A204.1 (cell line): ENCODE data around the gene RSPH10B2.
"Not testable (repeated sequence)": the region's sequence is repeated elsewhere in the genome, so short reads cannot be mapped to it uniquely, and the experiment has no call there.

Experiments
- FAIRE-seq: peaks from 2 replicates; lab custom pipeline; 2012; peaks lifted over from hg19 to GRCh38; lab: Jason Lieb, UNC

The RSPH10B2 gene

DNA sequence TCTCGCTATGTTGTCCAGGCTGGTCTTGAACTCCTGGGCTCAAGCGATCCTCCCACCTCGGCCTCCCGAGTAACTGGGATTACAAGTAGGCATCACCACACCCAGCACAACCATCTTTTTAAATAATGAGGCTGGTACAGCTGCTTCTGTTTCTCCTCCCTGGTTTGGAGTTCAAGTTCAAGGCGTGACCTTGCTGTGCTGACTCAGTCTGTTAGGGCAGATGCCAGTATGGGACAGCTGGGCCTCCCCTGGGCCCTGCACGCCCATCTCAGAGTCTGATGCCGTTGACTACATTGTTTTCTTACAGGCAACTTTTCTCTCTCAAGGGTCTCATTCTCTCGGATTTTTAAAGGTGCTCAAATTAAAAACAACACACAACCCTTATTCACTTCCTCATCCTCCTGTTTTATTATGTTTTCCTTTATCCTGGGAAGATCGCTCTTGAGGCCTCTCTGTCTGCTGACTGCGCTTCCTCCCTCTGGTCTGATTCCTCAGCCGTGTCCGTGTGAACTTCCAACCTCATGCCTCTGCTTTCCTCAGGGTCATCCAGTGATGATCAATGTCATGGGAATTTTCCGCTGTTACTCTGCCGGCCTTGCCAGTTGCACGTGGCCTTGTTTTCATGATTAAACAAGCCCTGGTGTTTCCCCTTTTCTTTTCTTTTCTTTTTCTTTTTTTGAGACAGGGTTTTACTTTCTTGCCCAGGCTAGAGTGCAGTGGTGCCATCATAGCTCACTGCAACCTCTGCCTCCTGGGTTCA, 38.4 kb downstream of the RSPH10B2 start:
- not testable (repeated sequence) for FAIRE-seq

DNA sequence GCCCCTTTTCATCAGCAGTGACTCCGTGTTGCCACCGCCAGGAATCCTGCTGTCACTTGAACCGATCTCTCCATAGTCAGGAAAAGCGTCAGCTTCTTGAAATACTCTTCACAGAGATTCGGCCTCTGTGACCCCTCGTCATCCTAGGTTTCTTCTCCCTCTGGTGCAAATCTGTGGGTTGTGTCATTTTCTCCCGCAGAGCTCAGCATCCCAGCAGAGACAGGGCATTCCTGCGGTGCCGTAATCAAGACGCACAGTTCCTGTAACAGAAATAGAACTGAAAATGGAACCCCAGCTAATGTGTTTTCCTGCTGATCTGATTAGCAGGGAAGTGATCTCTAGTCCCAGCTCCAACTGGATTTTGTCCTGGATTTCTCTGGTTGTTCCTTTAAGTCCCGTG, 40.4 kb downstream of the RSPH10B2 start:
- not testable (repeated sequence) for FAIRE-seq

DNA sequence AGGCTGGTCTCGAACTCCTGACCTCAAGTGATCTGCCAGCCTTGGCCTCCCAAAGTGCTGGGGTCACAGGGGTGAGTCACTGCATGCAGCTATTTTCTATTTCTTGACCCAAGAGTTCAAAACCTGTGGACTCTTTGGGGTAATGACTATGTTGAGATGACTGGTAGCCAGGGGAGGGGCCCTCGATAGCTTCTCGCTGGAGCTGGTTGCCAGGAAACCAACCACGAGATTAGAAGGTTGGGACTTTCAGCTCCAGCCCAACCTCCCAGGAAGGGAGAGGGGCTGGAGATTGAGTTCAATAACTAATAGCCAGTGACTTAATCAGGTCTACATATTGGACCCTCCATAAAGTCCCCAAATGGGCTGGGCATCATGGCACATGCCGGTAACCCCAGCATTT, 43.3 kb downstream of the RSPH10B2 start:
- not testable (repeated sequence) for FAIRE-seq

DNA sequence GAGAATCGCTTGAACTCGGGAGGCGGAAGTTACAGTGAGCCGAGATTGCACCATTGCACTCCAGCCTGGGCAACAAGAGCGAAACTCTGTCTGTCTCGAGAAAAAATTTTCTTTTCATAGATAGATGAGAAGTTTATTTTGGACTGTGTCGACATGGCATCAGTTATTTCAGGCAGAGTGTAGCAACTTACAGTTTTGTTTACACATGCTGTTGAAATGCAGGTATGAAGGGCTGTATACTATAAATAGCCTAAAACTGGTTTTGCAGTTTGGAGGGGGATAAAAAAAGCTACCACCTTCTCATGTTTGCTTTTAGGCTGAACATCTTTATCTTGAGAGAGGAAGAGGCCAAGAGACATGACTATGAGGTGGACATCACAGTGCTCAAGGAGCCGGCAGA, 44.1 kb downstream of the RSPH10B2 start:
- FAIRE-seq = not testable (repeated sequence)

DNA sequence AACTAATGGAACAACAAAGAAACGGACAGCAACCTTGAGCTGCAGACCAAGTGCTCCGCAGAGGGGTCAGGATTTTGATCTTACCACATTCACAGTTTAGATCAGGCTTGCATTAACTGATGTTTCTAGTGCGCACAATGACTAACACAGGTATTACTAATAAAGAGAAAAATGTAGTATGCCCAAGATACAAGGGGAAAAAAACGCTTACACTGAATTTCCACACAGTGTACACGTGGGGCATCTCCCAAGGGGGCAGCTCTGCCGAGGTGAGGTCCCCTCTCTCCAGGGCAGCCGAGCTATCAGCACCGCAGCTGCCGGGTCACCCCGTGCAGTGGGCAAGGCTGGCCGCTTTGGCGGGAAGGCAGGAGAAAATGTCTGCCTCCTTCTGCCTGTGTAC, 46.0 kb downstream of the RSPH10B2 start:
- FAIRE-seq = not testable (repeated sequence)

DNA sequence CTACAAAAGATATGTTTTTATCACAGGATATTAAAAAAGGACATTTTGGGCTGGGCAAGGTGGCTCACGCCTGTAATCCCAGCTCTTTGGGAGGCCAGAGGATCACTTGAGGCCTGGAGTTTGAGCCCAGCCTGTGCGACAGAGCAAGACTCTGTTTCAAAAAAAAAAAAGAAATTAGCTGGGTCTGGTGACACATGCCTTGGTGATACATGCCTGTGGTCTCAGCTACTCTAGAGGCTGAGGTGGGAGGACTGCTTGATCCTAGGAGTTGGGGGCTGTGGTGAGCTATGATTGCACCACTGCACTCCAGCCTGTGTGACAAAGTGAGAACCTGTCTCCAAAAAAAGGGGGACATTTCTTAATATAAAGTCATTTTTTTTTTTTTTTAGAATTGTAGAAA, 46.4 kb downstream of the RSPH10B2 start:
- FAIRE-seq = not testable (repeated sequence)

DNA sequence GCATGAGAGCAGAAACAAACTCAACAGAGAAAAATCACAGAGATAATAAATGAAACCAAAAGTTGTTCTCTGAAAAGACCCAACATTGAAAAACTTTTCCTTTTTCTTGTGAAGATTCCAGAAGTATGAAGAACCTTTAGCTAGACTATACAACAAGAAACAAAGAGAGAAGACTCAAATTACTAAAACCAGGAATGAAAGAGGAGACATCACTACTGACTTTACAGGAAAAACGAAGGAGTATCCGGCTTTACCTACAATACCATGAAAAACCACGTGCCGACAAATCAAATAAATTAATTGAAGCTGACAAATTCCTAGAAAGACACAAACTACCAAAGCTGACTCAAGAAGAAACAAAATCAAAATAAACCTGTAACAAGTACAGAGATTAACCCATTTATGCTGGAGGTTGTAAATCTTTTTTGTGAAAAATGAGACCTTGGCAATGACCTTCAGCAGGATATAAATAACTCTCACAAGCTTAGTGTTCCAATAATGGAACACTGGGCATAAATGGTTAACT, 53.6 kb downstream of the RSPH10B2 start:
- FAIRE-seq = not testable (repeated sequence)

DNA sequence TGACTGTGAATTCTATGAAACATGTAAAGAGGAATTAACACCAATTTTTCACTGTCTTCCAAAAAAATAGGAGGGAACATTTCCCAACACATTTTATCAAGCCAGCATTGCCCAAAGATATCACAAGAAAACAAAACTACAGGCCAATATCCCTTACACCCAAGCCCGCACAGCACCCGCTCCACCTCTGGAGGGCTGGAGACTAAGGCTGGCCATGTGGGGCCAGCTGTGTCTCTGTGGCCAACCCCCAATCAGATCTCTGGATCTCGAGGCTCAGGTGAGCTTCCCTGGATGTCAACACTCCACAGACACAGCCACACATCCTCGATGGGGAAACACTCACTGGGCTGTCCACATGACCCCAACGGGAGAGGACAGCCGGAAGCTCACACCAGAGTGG, 54.1 kb downstream of the RSPH10B2 start:
- not testable (repeated sequence) for FAIRE-seq

DNA sequence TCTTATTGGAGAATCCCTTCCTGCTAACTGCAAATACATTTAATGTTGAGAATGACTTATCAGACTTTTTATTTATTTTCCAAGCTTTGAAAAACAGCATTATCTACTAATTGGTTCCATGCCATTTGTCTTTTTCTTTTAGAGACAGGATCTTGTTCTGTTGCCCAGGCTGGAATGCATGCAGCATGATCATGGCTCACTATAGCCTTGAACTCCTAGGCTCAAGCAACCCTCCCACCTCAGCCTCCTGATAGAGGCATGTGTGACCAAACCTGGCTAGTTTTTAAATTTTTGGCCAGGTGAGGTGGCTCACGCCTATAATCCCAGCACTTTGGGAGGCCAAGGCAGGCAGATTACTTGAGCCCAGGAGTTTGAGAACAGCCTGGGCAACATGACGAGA, 59.1 kb downstream of the RSPH10B2 start:
- FAIRE-seq = not testable (repeated sequence)

DNA sequence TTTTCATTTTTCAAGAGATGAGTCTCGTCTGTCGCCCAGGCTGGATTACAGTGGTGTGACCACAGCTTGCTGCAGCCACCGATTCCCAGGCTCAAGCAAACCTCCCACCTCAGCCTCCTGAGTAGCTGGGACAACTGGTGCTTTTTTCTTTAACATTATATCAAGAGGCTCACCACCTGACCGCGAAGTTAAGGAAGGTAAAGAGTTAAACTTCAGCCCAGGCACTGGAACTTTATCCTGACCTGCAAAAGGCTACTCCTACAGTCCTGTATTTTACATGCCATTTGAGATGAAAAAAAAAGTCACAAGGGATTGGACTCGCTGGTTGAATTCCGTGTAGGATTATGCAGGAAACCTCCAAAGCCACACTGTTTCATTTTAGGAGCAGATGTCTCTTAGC, 61.6 kb downstream of the RSPH10B2 start:
- FAIRE-seq = not testable (repeated sequence)

DNA sequence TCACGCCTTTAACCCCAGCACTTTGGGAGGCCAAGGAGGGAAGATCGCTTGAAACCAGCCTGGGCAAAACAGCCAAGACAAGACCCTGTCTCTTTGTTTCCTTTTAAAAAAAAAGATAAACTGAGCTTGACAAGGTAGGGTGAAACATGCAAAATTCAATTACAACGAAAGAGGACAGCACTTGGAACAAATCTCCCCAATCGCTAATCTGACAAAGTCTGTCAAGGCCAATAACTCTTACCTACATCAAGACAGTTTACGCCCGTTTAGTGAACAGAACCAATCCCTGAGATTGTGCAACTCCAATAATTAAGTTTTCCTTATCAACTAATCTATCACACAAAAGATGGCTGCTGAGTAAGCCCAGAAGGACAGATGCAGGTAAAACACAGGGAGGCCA, 67.7 kb downstream of the RSPH10B2 start:
- not testable (repeated sequence) for FAIRE-seq

DNA sequence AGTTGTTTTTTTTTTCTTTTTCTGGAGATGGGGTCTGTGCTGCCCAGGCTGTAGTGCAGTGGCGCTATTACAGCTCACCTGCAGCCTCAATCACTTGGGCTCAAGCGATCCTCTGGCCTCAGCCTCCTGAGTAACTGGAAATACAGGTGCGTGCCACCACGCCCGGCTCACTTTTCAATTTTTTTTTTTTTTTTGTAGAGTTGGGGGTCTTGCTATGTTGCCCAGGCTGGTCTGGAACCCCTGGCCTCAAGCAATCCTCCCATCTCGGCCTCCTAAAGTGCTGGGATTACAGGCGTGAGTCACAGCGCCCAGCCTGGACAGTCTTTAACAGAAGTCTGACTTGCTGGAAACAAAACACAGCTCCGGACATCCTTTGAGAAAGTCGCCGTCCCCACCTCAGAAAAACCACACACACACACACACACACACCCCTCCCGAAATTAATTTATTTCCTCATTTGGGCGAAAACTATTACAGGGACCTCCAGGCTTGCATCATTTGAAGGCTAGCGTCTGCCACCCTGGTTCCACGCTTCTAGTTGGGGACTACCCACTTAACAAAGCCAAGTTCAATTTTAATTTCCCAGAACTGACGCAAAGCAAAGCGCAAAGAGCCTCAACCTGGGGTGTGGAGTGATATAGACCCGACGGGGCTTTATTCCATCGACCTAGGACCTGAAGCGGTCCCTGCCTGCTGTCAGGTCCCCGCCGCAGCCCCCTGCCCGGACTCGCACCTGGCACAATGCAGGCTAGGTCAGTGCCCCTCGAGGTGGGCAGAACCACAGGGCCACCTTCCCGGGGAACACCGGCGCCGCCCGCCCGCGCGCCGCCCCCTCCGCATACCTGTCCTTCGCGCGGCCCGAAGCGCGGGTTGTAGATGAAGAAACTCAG, 71.6 kb downstream of the RSPH10B2 start:
- FAIRE-seq = not testable (repeated sequence)

DNA sequence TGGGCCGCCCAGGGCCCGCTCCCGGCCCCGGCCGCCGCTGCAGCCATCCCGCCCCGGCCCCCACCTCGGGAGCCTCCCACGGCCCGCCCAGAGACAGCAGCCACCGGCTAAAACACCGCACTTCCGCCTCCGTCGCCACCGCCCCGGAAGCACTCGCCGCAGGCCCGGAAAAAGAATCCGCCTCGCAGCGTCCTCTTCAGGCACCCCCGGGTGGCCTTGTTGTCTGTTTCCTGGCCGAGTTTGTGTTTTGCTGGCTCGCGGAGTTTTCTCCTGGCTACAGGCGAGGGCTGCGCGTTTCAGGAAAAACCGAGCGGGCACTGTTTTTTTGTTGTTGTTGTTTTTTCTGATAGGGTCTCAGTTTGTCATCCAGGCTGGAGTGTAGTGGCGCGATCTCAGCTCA, 72.2 kb downstream of the RSPH10B2 start, which contains the start of gene CCZ1B:
Gene CCZ1B (minus strand): TSS at position 125 of the 400 bp plus-strand sequence. CDS start 78 bp downstream, at position 47.
- not testable (repeated sequence) for FAIRE-seq

DNA sequence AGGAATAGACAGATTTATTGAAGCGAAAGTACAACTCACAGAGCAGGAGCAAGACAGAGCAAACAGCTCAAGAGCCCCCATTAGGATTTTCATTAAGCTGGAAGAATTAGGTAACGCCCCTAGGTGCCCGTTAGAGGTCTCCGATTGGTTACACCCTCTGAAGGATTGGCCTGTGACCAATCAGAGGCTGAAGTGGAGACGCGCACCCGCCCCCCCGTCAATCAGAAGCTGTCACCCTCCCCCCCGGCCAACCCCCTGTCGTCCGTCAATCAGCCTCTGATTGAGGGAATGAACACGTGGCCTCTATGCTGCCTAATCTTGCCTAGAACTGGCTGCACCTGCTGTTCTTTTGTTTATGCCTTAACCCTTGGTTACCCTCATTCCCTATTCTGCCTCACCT, 73.3 kb downstream of the RSPH10B2 start:
- not testable (repeated sequence) for FAIRE-seq

DNA sequence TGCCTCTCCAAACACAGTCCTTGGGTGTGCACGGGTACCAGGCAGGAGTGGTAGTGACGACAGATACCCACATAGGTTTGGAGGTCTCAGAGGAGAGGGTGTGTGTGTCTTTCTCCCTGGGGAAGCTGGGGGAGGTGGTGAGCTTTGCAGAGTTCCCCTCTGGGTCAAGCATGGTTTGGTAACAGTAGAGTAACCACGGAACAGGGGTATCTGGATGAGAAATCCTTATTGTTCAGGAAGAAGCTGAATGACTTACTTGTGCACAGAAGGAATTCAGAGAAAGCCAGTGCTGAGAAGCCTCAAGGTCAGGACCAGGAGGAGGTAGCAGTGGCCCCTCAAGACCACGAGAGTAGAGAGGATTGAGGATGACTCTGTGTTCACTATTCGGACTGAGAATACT, 75.7 kb downstream of the RSPH10B2 start:
- not testable (repeated sequence) for FAIRE-seq

DNA sequence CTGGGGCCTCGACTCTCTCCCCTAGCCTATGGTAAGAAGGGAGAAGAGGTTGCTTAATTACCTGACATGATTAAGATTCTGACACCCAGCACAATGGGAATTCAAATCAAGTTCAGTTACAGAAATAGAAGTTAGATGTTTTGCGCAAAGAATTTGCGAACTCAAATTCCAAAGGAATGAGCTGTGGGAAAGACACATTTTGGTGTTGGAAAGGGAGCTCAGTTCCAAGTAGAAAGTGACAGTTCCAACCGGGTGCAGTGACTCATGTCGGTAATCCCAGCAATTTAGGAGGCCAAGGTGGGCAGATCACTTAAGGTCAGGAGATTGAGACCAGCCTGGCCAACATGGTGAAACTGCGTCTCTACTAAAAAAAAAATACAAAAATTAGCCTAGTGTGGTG, 76.1 kb downstream of the RSPH10B2 start:
- FAIRE-seq = not testable (repeated sequence)

DNA sequence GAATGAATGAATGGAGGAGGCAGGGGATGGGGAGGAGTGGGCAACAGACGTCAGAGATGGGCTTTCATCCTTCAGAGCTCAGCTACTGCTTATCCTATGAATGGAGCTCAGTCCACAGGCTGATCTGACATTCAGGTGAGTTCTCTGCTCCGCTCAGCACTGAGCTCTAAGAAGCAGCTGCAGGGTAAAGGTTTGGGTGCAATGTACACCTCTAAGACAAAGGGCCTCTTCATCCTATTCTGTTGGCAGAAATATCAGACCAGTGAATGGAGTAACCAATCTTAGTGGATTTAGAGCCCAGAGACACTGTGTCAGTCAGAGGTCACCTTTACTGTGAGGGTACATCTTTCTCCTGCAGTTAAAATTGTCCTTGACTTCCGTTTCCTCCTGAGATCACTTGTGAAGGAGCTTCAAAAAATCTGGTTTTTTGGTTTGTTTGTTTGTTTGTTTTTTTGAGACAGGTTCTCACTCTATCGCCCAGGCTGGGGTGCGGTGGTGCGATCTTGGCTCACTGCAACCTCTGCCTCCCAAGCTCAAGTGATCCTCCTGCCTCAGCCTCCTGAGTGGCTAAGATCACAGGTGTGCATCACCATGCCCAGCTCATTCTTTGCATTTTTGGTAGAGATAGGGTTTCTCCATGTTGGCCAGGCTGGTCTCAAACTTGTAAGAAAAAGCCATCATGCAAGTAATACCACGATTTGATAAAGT, 77.3 kb downstream of the RSPH10B2 start:
- no peak for FAIRE-seq

DNA sequence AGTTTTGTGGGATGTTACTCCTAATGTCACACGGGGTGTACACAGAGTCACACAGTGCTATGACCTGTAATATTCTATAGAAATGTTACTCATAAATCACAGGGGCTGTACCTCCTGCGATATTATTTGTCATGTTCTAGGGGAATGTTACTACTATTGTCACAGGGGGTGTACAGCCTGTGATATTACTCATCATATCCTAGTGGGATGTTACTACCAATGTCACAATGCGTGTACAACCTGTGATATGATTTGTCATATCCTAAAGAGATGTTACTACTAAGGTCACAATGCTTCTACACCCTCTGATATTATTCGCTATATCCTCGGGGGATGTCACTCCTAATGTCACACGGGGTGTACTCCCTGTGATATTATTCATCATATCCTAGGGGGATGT, 79.7 kb downstream of the RSPH10B2 start:
- FAIRE-seq = no peak

DNA sequence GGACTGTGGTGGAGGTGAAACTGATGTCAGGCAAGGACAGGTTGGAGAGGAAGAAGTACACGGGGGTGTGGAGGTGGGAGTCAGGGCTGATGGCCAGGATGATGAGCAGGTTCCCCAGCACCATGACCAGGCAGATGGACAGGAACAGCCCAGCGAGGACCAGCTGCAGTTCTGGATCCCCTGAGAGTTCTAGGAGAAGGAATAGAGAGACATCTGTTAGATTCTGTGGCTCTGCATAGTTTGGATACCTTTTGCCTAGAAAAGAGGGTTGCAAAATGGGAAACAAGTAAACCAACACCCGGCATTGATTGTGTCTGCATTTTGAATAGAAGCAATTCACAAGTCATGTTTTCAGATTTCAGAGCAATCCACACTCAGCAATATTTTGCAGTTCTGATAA, 81.6 kb downstream of the RSPH10B2 start:
- not testable (repeated sequence) for FAIRE-seq

DNA sequence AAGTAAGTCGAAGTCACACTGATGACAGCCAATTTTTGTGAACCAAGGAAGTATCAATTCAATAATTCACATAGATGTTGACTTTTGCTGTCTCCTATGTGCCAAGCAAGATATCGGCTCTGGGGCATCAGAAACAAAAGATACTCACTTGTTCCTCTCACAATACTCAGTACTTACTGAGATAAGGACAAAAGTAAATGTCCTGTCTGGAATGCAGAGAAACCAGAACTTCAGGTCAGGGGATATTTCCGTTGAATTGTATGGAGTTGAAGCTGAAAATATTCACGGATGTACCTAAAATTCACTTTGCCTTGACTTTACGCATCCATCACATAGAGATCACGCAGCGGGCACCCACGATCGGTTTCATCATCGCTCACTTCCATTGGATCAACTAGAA, 83.2 kb downstream of the RSPH10B2 start:
- FAIRE-seq = not testable (repeated sequence)

DNA sequence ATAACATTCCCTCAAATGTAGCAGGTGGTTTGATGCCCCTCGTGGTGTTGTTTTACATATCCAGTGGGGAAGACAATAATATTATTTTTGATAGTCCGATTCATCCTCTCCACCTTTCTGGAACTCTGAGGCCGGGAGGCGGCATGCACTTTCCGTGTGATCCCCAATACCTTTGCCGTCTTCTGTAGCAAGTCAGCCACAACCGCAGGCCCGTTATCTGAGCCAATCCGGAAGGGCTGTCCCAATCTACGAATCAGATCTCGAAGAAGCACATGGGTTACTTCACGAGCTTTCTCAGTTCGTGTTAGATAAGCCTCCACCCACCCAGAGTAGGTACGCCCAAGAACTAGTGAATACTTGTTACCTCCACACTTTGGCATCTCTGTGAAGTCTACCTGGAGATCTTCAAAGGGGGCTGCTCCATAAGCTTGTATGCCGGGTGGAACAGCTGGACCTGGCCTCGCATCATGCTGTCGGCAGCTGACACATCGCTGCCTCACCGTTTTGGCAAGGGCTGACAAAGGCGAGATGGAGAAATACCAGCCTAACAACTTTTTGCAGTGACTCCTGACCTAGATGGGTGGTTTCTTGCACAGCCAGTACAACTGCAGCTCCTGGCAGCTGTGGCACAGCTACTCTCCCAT, 88.5 kb downstream of the RSPH10B2 start:
- FAIRE-seq = not testable (repeated sequence)

DNA sequence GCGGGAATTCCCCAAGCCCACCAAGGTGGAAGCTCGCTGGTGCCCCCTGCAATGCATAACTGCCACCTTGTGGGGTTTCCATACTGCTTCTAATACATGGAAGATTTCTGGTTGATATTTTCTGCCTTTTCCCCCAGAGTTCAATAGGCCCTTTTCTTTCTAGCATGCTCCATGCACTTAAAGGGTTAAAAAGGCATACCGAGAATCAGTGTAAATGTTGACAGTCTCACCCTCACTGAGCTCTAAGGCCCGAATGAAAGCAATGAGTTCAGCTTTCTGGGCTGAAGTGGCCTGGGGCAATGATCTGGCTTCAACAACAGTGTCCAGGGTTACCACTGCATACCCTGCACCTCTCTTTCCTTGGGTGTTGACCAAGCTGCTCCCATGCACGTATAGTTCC, 89.2 kb downstream of the RSPH10B2 start:
- FAIRE-seq = not testable (repeated sequence)
